Coronary artery (tissue), 2 donors: ENCODE data around the gene ZNF507.

Source experiments
- DNase-seq: peaks from one replicate; pipeline ENCODE4 v3.0.0-alpha.2; 2017; ENCODE audit warnings: low spot score
- H3K27ac ChIP-seq, 2 donors: fragments of 200-600 bp; sonication (generic); one replicate each; pipeline ENCODE4 v1.5.1; 2016 to 2019
- H3K4me3 ChIP-seq: fragments of 200-600 bp; sonication (generic); 2 replicates; pipeline ENCODE4 v1.5.1; 2016; ENCODE audit warnings: mild to moderate bottlenecking, moderate library complexity
- CTCF ChIP-seq: fragments of 200-600 bp; sonication (generic); IDR thresholded peaks from one replicate; pipeline ENCODE4 v1.5.1; 2019; ENCODE audit warnings: antibody characterized with exemption

Gene ZNF507

GRCh38 chr19:32363632-32364031 is 18.2 kb downstream of the ZNF507 start:
- DNase-seq: no peak
- Histone ChIP-seq H3K27ac (peak overlapping the region; percentile 61 to 87), H3K4me3 (no peak overlapping the region)
- TF ChIP-seq CTCF: no peak

GRCh38 chr19:32364040-32364439 is 18.6 kb downstream of the ZNF507 start:
- no peak overlapping the region for H3K4me3 ChIP-seq

GRCh38 chr19:32367063-32367462 is 21.7 kb downstream of the ZNF507 start:
- Histone ChIP-seq H3K27ac (no peak overlapping the region), H3K4me3 (no peak overlapping the region)
- TF ChIP-seq CTCF: no peak
- no peak for DNase-seq

More at GRCh38 chr19:32364040-32364439, 18.6 kb downstream of the ZNF507 start:
- H3K27ac ChIP-seq: peak overlapping the region; percentile 61 to 87
- no peak for TF ChIP-seq CTCF
- DNase-seq: no peak

- H3K4me3 ChIP-seq: no peak overlapping the region
- no peak for TF ChIP-seq CTCF
- peak overlapping the region in 1 of 2 donors; percentile 31 for H3K27ac ChIP-seq
- no peak for DNase-seq
Observed at GRCh38 chr19:32367948-32368536, 22.6 kb downstream of the ZNF507 start.

GRCh38 chr19:32368787-32369186 is 23.4 kb downstream of the ZNF507 start:
- DNase-seq: no peak
- TF ChIP-seq CTCF: no peak
- H3K4me3 ChIP-seq: no peak overlapping the region
- no peak overlapping the region for H3K27ac ChIP-seq

GRCh38 chr19:32372726-32373517 is 27.5 kb downstream of the ZNF507 start:
- Histone ChIP-seq H3K4me3 (no peak overlapping the region), H3K27ac (peak overlapping the region; percentile 23 to 71)
- TF ChIP-seq CTCF: no peak
- no peak for DNase-seq
